ENCODE data around the gene RIMBP2.

DNA sequence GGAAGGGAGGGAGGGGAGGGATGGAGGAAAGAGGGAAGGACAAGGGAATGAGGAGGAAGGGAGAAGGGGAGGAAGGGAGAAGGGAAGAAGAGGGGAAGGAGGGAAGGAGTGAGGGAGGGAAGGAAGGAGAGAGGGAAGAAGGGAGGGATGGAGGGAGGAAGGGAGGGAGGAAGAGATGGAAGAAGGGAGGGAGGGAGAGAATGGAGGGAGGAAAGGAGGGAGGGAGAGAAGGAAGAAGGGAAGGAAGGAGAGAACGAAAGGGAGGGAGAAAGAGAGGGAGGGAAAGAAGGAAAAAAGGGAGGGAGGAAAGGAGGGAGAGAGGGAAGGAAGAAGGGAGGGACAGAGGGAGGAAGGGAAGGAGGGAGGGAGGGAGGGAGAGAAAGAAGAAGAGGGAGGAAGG is 49.5 kb downstream of the RIMBP2 start:
- TF ChIP-seq EZH2 (IDR thresholded peaks at IDR 0.05; ENCODE audit: insufficient read depth, poor library complexity, severe bottlenecking) (no peak), EZH2phosphoT487 (IDR thresholded peaks at IDR 0.05; ENCODE audit: insufficient read depth, low read depth) (no peak)
